Superior temporal gyrus (tissue), 1 donor: ENCODE data around the gene MCTP2.

Experiments used
- DNase-seq: peaks from one replicate; pipeline ENCODE4 v3.0.0-alpha.2; 2016; ENCODE audit errors: extremely low spot score

Gene MCTP2

GRCh38 chr15:94526071-94526689 is 294.8 kb downstream of the MCTP2 start:
- no peak for DNase-seq

GRCh38 chr15:94532226-94532625 is 300.9 kb downstream of the MCTP2 start:
- DNase-seq: no peak
